H1 (cell line): ENCODE data around the gene KIF21A. TPM values are rescaled to one million over a fixed set of nuclear protein-coding genes. Genes with fewer than 3 reads are reported as not detected.

Experiments
- CTCF ChIP-seq, 3 experiments: IDR thresholded peaks; 1 replicate in 2 of 3; 2 replicates in 1 of 3; pipeline versions ENCODE4 v1.5.1 to v1.6.1; 2011; ENCODE audit warnings: low read length in 3 of 3, mild to moderate bottlenecking in 3 of 3, inconsistent platforms in 2 of 3, low read depth in 1 of 3, moderate library complexity in 1 of 3; ENCODE audit not compliant: insufficient read depth in 1 of 3; ENCODE audit errors: control extremely low read depth in 1 of 3
- KDM1A ChIP-seq: fragments of 200-600, 300-600 bp; sonication (generic); IDR thresholded peaks from 2 replicates; pipeline ENCODE4 v1.7.1; 2016; ENCODE audit warnings: mild to moderate bottlenecking, low read length, borderline replicate concordance
- polyA plus RNA-seq, 7 experiments: library from polyadenylated mRNA; depleted of rRNA in 3 of 7; stranded (reverse) in 5 of 7; unstranded in 2 of 7; fragments of >200 nt in 5 of 7; fragments of 200-250 nt in 2 of 7; gene quantifications; 1 replicate in 5 of 7; 2 replicates in 1 of 7; 4 replicates in 1 of 7; pipeline versions ENCODE4 v1.2.1 to v1.2.3, GENCODE V29; 2011 to 2013; ENCODE audit warnings: missing spikeins in 2 of 7, mixed read lengths in 2 of 7
- total RNA-seq: library from RNA; stranded (reverse); fragmentation: NEBNext Ultra II Directional; extraction: Animal tissue kit (Norgen Biotek cat#: 25700); gene quantifications from 2 replicates; pipeline ENCODE4 v1.2.1, GENCODE V29; 2021

Gene KIF21A
- total and polyA plus RNA-seq, 2 of the 8 experiments (the other 6 are each of a cell fraction or from before 2014, with no cell fraction given), result 10.0 to 26.0 TPM

DNA sequence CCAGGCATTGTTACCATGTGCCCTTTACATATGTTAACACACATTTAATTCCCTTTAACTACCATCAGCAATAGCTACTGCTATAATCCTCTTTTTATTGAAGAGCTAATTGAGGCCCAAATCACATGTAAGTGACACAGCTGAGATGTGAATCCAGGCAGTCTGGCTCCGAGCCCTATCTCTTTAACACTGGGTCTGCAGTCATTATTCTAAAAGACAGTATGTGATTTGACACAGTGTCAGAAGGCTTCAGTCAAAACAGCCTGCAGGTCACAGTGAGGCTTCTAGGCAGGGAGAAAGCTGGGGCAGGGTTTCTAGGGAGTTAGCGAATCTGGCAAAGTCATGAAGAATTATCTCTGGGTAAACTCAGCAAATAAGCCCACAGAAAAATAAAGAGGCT, 148.2 kb downstream of the KIF21A start (continued):
- TF ChIP-seq KDM1A (no peak), CTCF (IDR thresholded peaks at IDR 0.05; ENCODE audit: control extremely low read depth in 1 of 3, insufficient read depth in 1 of 3, low read depth in 1 of 3, low read length in 3 of 3) (no peak)
